RPMI7951 (cell line): ENCODE data around the gene HEXIM2. TPM values are rescaled to one million over a fixed set of nuclear protein-coding genes. Genes with fewer than 3 reads are reported as not detected.
A peak's percentile ranks its signal among the peaks of the same experiment; 100 is the strongest.

Source experiments
- DNase-seq: peaks from one replicate; pipeline ENCODE4 v3.0.0-alpha.2; 2012; ENCODE audit warnings: low read depth
- total RNA-seq: library from RNA; depleted of rRNA; stranded (reverse); fragments of >200 nt; shearing (Covaris generic); gene quantifications from 2 replicates; pipeline ENCODE4 v1.2.3, GENCODE V29; 2014

Gene HEXIM2
- total RNA-seq, 1 experiment from 2014 or later: 11.3 TPM

DNA sequence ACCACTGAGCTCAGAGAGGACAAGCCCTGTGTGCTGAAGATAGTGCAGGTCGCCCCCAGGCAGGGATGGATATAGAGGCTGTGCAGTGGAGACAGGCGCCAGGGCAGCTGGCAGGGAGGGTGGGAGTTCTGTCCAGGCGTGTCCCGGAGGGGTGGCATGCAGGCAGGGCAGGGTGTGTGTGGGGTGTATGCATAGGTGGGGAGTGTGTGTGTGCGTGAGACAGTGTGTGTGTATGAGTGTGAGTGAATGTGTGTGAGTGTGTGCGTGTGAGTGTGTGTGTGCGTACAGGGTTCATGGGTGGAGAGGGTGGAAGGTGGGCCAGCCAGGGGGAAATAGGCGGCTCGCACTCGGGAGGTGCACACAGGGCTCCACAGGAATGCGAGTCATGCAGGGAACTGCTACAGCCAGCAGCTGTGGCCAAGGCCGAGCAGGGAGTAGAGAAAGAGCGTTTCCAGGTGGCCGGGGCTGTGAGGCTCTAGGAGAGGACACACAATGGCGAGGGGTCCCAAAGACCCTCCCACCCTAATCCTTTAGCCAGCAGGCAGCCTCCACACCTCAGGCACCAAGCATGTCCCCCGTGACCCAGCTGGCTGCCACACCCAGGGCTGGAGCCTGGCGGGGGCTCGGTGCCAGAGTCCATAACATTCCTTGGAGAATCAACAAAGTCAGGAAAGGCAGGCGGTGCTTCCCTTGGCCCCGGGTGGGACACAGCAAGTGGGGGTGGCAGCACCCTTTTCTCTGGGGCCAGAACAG is 34.0 kb upstream of the HEXIM2 start:
- DNase-seq: no peak

DNA sequence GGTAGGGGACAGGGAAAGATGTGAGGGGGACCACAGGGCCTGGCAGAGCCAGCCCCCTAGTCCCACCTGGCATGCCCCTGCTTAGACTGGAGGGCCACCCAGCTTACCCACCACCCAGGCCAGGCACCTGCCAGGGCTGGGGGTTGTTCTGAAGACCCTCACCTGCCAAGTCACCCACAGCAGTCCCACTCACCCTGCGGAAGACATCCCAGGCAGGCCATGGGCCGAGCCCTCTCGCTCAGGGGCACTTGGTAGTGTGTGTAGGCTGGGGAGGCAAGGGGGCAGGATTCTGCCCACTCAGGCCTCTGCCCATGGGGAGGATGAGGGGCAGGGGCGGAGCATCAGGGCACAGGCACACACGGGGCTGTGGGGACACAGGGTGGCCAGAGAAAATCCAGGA is 33.3 kb upstream of the HEXIM2 start:
- no peak for DNase-seq

GRCh38 chr17:45128989-45129388 is 32.7 kb upstream of the HEXIM2 start:
- DNase-seq: no peak

GRCh38 chr17:45129426-45129939 is 32.2 kb upstream of the HEXIM2 start:
- no peak for DNase-seq

- DNase-seq: peak; percentile 38
Measured at GRCh38 chr17:45129940-45130680, 31.6 kb upstream of the HEXIM2 start.

GRCh38 chr17:45130681-45131615 is 30.7 kb upstream of the HEXIM2 start:
- no peak for DNase-seq

- DNase-seq: no peak
Measured at GRCh38 chr17:45131616-45132319, 29.9 kb upstream of the HEXIM2 start.

DNA sequence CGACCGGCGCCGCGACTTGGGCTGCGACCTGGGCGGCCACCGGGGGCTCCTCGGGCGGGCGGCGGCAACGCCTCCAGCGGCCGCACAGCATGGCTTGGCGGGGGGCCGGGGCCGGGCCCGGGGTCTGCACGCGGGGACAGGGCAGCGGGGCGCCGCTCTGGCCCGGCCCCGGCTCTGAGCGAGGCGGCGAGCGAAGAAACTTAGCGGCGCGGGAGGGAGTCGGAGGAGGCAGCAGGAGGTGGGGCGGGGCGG is 29.4 kb upstream of the HEXIM2 start, which contains the start of gene PLCD3:
PLCD3 (minus strand) TSS at position 196 of the 252 bp plus-strand sequence; CDS start at position 91, 105 bp downstream.
- no peak for DNase-seq

DNA sequence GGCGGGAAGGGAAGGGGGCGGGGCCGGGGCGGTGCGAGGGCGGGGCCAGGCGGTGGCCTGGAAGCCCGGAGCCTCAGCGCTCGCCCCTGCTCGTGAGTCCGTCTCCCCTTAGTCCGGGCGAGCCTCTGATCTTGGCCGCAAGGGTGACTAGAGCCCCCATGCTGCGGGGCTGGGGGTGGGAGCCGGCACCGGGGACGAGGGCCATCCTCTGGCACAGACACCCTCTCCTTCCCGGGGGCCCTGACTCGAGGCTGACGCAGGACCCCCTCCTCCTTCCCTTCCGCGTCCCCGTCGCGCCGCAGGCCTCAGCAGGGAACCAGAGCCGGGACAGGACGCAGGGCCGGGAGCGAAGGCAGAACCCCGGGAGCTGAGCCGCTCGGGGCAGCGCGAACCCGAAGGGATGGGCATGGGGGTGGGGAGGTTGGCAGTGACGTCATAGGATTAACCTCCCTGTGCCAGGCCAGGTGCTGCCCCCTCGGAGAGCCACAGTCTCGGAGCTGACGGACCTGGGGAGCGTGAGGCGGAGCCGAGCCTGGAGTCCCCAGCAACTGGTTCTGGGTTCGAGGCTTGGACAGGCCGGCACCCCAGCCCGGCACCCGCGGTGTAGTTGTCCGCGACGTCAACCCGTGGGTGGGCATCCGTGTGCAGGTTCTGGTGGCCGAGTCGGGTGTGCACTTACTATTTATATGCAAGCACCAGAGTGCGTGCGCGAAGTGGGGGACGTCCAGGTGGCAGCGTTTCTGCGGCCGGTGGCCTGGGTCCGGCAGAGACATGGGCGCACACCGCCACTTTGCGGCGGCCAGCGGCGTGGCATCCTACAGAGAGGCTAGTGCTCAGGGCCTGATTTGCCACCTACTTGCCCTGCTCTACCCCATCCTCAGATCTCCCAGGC is 28.9 kb upstream of the HEXIM2 start:
- peak; percentile 73 for DNase-seq

- peak; percentile 94 for DNase-seq
Measured at GRCh38 chr17:45135192-45135977, 26.3 kb upstream of the HEXIM2 start, which contains the start of gene ACBD4. Gene ACBD4 (plus strand): TSS chr17:45135687. CDS start chr17:45136145, 458 bp downstream.

GRCh38 chr17:45135978-45136791 is 25.5 kb upstream of the HEXIM2 start:
- no peak for DNase-seq

DNA sequence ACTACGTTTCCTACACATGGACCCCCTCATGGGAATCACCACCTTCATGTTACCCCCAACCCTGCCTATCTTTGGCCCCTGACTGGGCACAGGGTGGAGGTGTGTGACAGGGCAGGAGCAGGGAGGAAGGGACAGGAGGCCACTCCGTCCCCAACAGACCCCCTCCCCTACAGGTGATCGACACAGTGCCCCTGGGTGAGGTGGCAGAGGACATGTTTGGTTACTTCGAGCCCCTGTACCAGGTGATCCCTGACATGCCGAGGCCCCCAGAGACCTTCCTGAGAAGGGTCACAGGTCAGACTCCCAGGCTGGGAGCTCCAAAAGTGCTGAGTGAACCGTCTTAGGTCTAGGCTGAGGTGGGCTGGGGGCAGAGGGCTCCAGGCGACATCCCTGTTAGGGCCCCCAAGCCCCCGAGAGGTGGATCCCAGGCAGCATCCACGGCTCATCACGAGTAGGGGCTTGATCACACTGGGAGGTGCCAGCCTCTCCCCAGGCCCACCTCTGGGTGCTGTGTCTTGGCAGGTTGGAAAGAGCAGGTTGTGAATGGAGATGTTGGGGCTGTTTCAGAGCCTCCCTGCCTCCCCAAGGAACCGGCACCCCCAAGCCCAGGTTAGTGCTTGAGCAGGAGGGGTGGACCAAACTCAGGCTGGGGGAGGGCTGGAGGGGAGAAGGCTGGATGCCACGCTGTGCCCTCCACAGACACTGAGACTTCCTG is 24.7 kb upstream of the HEXIM2 start:
- DNase-seq: no peak

- no peak for DNase-seq
Measured at GRCh38 chr17:45137561-45138305, 23.9 kb upstream of the HEXIM2 start.

- no peak for DNase-seq
Measured at GRCh38 chr17:45138911-45139532, 22.7 kb upstream of the HEXIM2 start.

DNA sequence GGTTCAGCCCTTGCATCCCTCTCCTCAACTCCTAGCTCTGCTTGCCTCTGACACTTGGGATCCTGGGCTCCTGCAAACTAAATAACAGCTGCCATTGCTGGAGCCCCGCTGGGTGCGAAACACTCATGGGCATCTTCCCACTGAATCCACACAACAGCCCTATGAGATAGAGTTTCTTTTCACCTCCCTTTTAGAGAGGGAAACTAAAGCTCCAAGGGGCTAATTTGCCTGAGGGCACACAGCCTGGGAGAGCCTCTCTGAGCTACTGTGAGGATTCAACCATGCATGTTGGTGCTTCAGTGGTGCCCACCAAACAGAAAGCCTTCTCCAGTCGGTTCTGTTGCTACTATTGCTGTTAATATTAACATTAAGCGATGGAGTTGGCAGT is 22.1 kb upstream of the HEXIM2 start:
- DNase-seq: no peak

DNA sequence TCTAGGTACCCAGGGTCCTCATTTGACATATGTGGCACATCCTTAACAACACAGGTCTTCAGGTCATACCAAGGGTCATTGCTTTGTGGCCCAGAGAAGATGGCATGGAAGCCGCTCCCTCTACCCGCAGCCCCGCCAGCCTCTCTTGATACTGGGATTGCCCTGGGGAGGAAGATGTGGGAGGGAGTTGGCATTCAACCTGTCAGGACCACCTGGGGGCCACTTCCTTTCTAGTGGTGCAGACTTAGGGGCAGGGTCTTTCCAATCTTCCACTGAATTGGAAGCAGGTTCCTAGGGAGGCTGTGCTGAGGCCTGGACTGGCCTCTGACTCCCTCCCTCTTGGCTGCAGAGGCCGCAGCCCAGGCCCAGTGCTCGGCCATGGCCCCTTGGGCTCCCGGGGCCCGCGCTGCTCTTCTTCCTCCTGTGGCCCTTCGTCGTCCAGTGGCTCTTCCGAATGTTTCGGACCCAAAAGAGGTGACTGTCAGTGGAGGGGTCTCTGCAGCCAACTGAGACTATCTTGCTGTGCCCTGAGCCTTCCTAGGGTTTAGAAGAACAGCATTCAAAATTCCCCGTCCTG is 18.5 kb upstream of the HEXIM2 start:
- no peak for DNase-seq
